ENCODE measurements around the gene P3R3URF.
"Not testable (repeated sequence)": the region's sequence is repeated elsewhere in the genome, so short reads cannot be mapped to it uniquely, and the experiment has no call there.

The P3R3URF gene

GRCh38 chr1:46176211-46176865 is at the start of gene P3R3URF:
Gene P3R3URF (minus strand): TSS chr1:46176488. CDS start chr1:46176471, 17 bp downstream.
- DNase-seq (ENCODE audit: low read depth), result no peak

DNA sequence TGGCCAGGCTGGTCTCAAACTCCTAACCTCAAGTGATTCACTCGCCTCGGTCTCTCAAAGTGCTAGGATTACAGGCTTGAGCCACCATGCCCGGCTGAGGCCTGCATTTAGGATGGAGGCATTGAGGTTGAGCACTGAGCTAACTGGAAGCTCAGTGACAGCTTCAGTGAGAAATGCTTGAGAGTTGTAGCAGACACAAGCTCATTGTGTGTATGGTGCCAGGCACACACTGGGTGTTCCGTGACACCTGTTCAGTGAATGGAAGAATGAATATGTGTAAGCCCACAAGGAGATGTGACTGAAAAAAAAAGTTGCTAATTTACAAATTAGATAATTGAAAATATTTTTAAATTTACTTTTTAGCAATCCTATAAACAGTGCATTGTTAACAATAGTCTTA is 48.7 kb upstream of the P3R3URF start:
- DNase-seq (ENCODE audit: low read depth), result no peak

DNA sequence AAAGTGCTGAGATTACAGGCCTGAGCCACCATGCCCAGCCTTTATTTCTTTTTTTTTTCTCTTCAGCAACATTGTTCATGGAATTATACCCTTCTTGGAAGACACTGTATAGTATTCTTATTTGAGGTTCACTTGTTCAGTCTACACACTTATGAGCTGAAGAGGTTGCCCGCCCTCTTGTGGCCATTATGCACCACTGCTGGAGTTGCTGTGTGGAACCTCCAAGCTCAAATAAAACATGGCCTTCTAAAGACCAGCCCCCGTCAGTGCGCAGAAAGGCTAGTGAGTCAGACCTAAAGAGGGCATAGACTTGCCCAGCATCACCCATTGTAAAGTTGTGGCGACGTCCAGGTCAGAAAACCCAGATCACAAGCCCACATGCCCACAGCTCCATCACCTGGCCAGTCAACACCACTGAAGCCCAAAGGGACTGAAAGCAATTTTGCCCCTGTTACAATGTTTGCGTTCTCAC is 47.2 kb upstream of the P3R3URF start:
- DNase-seq (ENCODE audit: low read depth), result peak; percentile 85

GRCh38 chr1:46223055-46223454 is 46.8 kb upstream of the P3R3URF start:
- not testable (repeated sequence) for DNase-seq (ENCODE audit: low read depth)

DNA sequence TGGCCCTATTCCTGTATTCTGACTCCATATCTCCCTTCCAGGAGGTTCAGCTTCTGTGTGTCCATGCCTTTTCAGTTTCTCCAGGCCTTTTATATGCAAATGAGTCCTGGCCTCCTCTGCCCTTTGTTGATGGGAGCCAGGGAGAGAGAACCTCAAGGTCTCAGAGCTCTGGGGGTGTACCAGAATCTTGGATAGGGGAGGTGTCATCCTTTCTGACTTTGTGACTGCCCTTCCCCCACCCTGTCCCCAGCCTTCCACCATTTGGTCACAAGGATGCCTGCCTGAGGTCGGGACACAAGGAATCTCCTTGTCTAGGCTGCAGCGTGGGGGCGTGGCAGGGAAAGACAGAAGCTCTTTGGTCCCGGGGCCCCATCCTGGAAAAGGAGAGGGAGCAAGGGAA is 45.5 kb upstream of the P3R3URF start:
- no peak for DNase-seq (ENCODE audit: low read depth)

- no peak for DNase-seq (ENCODE audit: low read depth)
These were observed 44.5 kb upstream of the P3R3URF start for GRCh38 chr1:46220808-46221207.

- no peak for DNase-seq (ENCODE audit: low read depth)
These were observed 43.5 kb upstream of the P3R3URF start for GRCh38 chr1:46219551-46220520.

DNA sequence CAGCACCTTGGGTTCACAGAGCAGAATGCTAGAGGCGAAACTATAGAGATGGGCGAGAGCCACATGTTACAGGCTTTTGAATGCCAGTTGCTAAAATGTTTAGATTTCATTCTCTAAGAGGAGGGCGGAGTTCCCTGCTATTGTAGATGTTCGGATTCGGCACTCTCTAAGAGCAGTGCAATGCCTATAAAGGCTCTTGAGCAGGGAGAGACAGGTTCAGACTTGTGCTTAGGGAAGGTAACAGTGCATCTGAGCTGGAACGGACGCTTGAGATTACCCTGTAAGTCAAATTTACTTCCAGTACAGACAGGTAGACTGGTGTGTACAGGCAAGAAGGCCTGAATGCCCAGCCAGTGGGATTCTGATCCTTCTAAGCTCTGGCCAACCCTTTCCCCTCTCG is 42.2 kb upstream of the P3R3URF start:
- DNase-seq (ENCODE audit: low read depth), result no peak

DNA sequence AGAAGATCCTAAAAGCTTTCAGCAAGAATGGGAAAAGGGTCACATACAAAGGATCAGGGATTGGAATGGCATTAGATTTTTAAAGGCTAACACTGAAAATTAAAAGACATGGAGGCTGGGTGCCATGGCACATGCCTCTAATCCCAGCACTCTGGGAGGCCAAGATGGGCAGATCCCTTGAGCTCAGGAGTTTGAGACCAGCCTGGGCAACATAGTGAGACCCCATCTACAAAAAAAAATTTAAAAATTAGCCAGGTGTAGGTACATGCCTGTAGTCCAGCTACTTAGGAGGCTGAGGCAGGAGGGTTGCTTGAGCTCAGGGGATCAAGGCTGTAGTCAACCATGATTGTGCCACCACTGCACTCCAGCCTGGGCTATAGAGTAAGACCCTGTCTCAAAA is 39.2 kb upstream of the P3R3URF start:
- DNase-seq (ENCODE audit: low read depth), result no peak

- DNase-seq (ENCODE audit: low read depth), result peak; percentile 22
These were observed 34.8 kb upstream of the P3R3URF start for GRCh38 chr1:46211051-46211450.

GRCh38 chr1:46210561-46210960 is 34.3 kb upstream of the P3R3URF start:
- no peak for DNase-seq (ENCODE audit: low read depth)

DNA sequence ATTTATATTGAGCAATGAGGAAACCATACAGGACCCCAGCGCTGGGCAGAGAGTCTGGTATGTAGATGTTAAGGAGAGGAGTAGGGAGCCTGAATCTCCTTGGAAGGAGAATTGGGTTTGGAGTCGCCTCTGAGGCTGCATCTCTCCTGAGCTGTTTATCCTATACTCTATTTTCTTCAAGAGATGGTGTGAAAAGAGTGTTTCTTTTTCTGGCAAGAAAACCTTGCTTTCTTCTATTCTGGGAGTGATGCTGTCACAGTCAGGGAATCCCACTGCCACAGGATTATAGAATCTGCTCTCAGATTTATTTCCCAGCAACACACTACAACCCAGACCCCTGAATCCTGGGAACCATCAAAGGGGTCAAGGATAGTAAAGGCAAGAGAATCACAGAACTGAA is 30.1 kb upstream of the P3R3URF start:
- DNase-seq (ENCODE audit: low read depth), result no peak

GRCh38 chr1:46205791-46206190 is 29.5 kb upstream of the P3R3URF start:
- DNase-seq (ENCODE audit: low read depth), result no peak

DNA sequence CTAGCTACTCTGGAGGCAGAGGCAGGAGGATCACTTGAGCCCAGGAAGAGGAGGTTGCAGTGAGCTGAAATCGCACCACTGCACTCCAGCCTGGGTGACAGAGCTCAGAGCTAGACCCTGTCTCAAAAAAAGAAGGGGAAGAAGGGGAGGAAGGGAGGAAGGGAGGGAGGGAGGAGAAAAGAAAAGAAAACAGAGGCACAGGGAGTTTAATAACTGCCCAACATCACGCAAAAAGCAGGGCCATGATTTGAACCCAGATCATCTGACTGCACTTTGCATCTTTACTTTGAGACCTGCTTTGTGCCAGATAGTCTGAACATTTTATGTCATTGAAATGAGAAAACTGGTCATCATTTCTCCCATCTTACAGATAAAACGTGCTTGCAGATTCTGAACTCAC is 28.9 kb upstream of the P3R3URF start:
- no peak for DNase-seq (ENCODE audit: low read depth)

- DNase-seq (ENCODE audit: low read depth), result no peak
These were observed 28.1 kb upstream of the P3R3URF start for GRCh38 chr1:46204406-46204742.

DNA sequence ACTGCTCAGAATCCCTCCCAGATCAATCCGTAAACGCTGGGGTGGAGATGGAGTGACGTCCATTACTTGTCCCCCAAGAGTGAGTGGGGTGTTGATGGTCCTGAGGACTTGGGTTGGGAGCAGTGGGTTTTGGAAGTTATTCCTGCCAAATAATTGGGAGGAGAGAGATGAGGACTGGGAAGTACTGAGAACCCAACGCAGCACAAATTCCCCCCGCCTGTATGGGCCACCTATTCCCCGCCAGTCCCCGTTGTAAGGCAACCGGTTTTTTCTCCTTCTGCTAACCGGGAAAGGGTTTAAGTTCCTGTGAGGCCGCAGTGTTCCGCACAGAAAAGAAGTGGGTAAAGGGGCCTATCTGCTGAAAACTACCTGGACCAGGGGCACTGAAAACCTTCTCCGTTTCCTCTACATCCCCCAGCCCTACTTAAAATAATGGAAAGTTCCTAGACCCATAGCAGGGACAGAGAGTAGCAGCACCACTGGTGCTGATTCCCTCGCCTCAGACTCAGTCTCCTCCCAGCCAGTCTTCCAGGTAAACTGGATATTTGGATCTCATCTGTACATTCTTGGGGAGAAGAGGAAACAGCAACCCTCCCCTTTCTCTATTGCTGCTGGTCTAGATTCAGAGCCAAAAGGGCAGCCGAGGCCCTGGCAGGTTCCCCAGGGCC is 27.6 kb upstream of the P3R3URF start:
- DNase-seq (ENCODE audit: low read depth), result no peak

GRCh38 chr1:46199233-46199749 is 23.0 kb upstream of the P3R3URF start:
- DNase-seq (ENCODE audit: low read depth), result no peak

- peak; percentile 42 for DNase-seq (ENCODE audit: low read depth)
These were observed 21.9 kb upstream of the P3R3URF start, which contains the start of gene POMGNT1 for GRCh38 chr1:46197964-46198811. Gene POMGNT1 (minus strand): TSS chr1:46198434. CDS start chr1:46197821, 613 bp downstream.

GRCh38 chr1:46197560-46197963 is 21.3 kb upstream of the P3R3URF start:
- no peak for DNase-seq (ENCODE audit: low read depth)

GRCh38 chr1:46196609-46197008 is 20.3 kb upstream of the P3R3URF start:
- DNase-seq (ENCODE audit: low read depth), result no peak

GRCh38 chr1:46194641-46195193 is 18.4 kb upstream of the P3R3URF start:
- peak; percentile 35 for DNase-seq (ENCODE audit: low read depth)
